ENCODE results near the gene C3orf22.

C3orf22 gene

GRCh38 chr3:126604691-126605090 is 46.0 kb upstream of the C3orf22 start:
- TF ChIP-seq MAX (IDR thresholded peaks at IDR 0.05) (no peak), EGR1 (IDR thresholded peaks at IDR 0.05) (no peak), TAF1 (IDR thresholded peaks at IDR 0.05; ENCODE audit: low read depth) (no peak), RAD21 (IDR thresholded peaks at IDR 0.05; ENCODE audit: low read depth) (no peak), YY1 (IDR thresholded peaks at IDR 0.05; ENCODE audit: low read depth) (no peak), REST (IDR thresholded peaks at IDR 0.05; ENCODE audit: low read depth) (no peak), FOXM1 (IDR thresholded peaks at IDR 0.05; ENCODE audit: borderline replicate concordance, low read depth) (no peak), TCF12 (IDR thresholded peaks at IDR 0.05; ENCODE audit: low read depth) (no peak)

GRCh38 chr3:126599101-126599500 is 40.4 kb upstream of the C3orf22 start:
- TF ChIP-seq RAD21 (IDR thresholded peaks at IDR 0.05; ENCODE audit: low read depth), result no peak
- no peak for TF ChIP-seq TCF12 (IDR thresholded peaks at IDR 0.05; ENCODE audit: low read depth)
- TF ChIP-seq TEAD4 (IDR thresholded peaks at IDR 0.05), result no peak
- TF ChIP-seq EGR1 (IDR thresholded peaks at IDR 0.05), result no peak
- no peak for TF ChIP-seq CREB1 (IDR thresholded peaks at IDR 0.05; ENCODE audit: low read depth)
- TF ChIP-seq MAX (IDR thresholded peaks at IDR 0.05), result no peak
- TF ChIP-seq USF1 (IDR thresholded peaks at IDR 0.05), result no peak
- TF ChIP-seq EP300 (IDR thresholded peaks at IDR 0.05; ENCODE audit: borderline replicate concordance), result no peak
- no peak for TF ChIP-seq FOXM1 (IDR thresholded peaks at IDR 0.05; ENCODE audit: borderline replicate concordance, low read depth)
- no peak for TF ChIP-seq ZBTB7A (IDR thresholded peaks at IDR 0.05; ENCODE audit: low read depth)
- no peak for TF ChIP-seq YY1 (IDR thresholded peaks at IDR 0.05; ENCODE audit: low read depth)
- no peak for TF ChIP-seq TAF1 (IDR thresholded peaks at IDR 0.05; ENCODE audit: low read depth)
- TF ChIP-seq REST (IDR thresholded peaks at IDR 0.05; ENCODE audit: low read depth), result no peak
- TF ChIP-seq NFIC (IDR thresholded peaks at IDR 0.05), result no peak
- TF ChIP-seq CEBPB (IDR thresholded peaks at IDR 0.05), result no peak

GRCh38 chr3:126582311-126582710 is 23.6 kb upstream of the C3orf22 start:
- TF ChIP-seq RAD21 (IDR thresholded peaks at IDR 0.05; ENCODE audit: low read depth) (no peak), TAF1 (IDR thresholded peaks at IDR 0.05; ENCODE audit: low read depth) (no peak), ZBTB7A (IDR thresholded peaks at IDR 0.05; ENCODE audit: low read depth) (no peak), YY1 (IDR thresholded peaks at IDR 0.05; ENCODE audit: low read depth) (no peak), USF1 (IDR thresholded peaks at IDR 0.05) (no peak), CREB1 (IDR thresholded peaks at IDR 0.05; ENCODE audit: low read depth) (no peak), NFIC (IDR thresholded peaks at IDR 0.05) (no peak), MAX (IDR thresholded peaks at IDR 0.05) (no peak), REST (IDR thresholded peaks at IDR 0.05; ENCODE audit: low read depth) (no peak), FOXM1 (IDR thresholded peaks at IDR 0.05; ENCODE audit: borderline replicate concordance, low read depth) (no peak), TCF12 (IDR thresholded peaks at IDR 0.05; ENCODE audit: low read depth) (no peak), CEBPB (IDR thresholded peaks at IDR 0.05) (no peak), EGR1 (IDR thresholded peaks at IDR 0.05) (no peak), TEAD4 (IDR thresholded peaks at IDR 0.05) (no peak), EP300 (IDR thresholded peaks at IDR 0.05; ENCODE audit: borderline replicate concordance) (no peak)

GRCh38 chr3:126581569-126581968 is 22.8 kb upstream of the C3orf22 start:
- TF ChIP-seq RAD21 (IDR thresholded peaks at IDR 0.05; ENCODE audit: low read depth) (no peak), USF1 (IDR thresholded peaks at IDR 0.05) (no peak)

Data from Ishikawa (cell line).